HG03025 (cell line): Measurements from ENCODE around the gene RAD51B.

Source experiments
- ATAC-seq: cut with Tn5 transposase; IDR thresholded peaks from one replicate; pipeline ENCODE4 v1.9.1; 2021; ENCODE audit warnings: mild to moderate bottlenecking, moderate library complexity; ENCODE audit not compliant: unreplicated experiment, low FRiP score

The RAD51B gene

DNA sequence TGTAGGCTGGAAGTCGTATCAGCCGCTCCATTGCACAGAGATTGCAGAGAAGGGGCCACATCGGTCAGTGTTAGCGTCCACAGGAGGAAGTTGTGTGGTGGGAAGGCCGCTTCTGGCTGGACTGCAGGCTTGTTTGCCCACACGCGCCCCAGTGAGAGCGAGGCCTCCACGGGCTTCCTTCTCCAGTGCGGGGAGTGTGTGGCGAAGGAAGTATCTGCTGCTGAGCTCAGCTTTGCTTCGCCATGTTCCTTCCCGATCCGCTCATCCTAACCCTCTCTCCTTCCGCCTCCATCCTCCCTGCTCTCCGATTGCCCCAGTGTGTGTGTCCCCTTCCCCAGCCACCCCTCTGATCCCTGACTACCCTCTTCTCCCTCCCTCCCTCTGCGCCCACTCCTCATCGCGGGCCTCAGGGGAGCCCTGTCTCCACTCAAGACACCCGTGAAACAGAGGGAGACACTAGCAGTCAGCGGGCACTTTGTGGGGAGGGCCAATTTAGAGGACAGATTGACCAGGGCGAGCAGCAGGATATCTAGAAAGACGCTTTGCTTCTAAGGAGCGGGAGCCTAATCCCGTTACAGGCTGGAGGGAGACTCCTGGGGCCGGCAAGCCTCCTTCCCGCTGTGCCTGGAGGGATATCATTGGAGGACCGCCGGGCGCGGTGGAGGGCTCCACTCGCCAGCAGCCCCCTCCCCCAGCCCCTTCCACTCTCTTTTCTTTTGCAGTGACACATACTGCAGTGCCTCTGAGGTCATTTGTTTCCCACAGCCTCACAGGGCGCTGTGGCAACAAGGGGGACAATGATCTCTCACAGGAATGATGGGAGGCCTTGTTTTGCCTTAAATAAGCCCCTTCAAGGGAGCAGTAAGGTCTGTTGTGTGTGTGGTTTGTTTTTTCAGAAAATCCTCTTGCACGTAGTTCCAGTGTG lies 544.5 kb downstream of the RAD51B start:
- no peak for ATAC-seq

DNA sequence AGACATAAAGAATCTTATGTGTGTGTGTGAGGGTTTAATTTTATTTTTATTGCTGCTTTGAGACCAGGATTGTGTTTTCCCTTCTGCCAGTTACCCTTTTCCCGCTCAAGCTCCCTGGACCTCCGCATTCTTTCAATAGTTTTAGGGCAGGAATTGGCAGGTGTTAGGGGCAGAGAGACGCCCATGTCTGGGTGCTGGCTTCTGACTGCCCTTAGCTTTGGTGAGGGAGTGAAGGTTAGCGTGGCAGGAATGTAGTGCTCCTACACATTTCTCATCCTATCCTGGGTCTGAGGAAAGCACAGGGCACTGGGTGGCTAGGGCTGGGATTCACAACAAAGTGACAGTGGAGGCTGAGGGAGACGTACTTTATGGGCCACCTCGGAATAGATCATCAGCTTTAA lies 545.2 kb downstream of the RAD51B start:
- ATAC-seq: no peak

DNA sequence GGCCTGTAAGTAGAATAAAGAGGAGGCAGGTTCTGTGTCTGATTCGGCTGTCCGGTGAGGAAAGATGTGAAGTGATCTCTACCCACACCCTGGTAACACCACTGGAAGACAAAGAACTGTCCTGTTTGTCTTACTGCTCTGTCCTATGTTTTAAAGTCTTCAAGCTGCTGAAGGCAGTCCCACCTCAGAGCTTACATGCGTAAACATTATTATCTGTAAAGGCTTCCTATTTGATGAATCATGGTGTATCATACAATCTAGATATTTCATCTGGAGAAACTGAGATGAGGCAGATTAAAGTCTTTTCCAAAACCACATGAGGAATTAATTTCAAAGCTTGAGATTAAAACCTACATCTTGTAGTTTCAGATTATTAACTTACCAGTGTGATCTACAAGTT lies 545.6 kb downstream of the RAD51B start:
- ATAC-seq: no peak

DNA sequence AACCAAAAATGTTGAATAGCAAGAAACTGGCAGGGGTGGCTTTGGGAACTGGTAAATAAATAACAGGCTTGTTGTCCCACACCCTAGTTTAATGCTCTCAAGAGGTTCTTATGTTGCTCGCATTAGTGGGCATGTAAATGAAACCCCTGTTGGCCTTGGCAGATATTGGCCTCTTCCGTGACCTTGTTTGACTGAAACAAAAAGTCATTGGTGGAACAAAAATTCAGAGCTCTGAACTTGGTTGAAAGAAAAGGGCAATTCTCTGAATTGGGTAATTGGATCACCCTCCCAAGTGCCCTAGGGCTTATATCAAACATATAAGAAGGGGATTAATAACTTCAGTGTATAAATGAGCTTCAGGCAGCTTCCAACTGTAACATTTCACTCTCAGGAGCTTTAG lies 547.1 kb downstream of the RAD51B start:
- no peak for ATAC-seq

DNA sequence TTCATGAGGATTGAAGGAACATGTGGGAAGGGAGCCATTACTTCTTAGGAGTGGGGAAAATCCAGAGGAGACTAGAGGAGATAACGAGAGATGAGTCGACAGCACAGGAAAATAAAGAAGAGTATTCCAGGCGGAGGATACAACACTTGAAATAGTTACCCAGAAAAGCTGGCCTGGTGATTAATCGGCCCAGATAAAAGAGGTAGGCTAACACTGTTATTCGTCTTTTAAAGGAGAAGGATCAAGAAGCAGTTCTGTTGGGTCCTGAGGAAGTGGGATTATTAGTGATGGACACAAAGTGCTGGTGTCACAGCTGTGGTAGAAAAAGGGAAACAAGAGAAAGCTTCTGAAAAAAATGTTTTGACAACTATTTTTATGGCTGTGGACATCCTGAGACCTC lies 548.0 kb downstream of the RAD51B start:
- ATAC-seq: no peak

DNA sequence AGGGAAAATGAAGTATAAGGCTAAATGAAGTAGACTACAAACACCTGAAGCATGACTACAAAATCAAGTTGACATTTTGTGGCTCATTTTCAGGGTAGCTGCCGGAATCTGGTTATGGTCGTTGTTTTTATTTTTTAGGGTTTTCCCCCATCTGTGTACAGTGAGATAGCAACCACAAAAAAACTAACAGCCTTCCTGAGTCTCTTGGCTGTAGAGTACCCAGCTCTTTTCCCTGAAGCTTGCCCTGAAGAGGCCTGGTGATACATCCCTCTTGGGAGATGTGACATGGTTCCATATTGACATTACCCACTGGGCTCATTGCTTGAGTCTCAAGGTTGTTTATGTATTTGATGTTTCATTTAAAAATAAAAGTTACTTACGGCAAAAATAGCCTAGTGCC lies 549.3 kb downstream of the RAD51B start:
- ATAC-seq: no peak

DNA sequence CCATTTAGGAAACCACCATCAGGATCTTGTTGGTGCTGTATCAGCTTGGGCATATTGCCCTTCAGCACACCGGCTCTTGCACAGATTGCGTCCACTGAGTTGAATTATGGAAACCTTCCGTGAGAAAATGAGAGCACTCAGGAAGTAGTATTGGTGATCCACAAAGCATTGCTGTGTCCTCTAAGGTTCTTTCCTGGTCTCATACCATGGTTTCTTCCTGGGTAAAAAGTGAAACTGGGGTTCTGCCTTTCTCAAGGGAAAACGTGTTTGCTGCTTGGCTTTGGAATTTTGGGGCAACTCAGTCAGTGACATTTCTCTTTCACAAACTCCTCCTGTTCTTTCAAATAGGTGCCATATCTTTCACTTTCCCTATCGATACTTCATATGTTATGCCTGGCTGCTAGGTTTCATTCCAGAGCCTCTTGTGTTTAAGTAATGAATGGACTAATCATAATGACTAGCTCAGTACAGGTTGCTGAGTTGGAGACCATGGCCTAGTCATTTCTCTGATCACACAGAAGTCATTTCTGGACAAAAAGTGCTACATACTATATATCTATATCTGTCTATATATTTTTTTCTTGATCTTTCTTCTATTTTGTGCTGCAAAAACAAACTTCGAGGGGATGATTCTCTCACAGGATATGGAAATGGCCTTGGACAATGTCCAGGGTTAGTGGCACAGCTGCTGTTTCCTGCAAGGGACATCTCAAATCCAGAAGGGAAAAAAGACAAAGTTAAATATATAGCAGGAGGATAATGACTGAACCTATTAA lies 549.9 kb downstream of the RAD51B start:
- ATAC-seq: no peak

DNA sequence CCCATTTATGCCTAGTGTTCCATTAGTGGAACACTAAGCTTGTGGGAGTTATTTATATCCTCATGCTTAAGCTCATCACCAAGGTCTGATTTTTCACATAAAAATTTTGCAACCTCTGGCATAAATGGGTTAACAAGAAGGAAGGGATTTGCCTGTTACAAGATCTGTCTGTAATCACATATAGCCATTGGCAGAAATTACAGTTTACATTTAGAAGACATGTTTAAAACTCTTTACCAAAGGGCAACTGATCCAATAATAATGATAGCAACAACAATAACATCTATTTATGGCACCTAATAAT lies 550.4 kb downstream of the RAD51B start:
- no peak for ATAC-seq

DNA sequence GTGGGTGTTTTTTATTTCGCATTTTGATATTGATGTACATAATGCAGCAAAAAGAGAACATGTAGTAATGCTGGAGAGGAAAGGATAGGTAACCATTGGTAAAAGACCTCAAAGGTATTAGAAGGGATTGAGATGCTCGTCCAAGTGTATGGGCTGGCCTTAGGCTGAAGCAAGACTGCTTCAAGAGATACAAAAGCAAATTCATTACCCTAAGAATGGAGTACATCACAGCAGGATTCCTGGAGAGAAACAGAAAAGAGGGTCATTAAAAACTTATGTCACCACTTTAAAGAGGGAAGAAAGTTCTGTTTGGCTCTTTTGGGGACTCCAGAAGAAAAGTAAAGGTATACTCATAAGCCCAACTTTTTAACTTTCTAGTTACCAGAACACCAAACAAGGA lies 552.8 kb downstream of the RAD51B start:
- ATAC-seq: no peak

DNA sequence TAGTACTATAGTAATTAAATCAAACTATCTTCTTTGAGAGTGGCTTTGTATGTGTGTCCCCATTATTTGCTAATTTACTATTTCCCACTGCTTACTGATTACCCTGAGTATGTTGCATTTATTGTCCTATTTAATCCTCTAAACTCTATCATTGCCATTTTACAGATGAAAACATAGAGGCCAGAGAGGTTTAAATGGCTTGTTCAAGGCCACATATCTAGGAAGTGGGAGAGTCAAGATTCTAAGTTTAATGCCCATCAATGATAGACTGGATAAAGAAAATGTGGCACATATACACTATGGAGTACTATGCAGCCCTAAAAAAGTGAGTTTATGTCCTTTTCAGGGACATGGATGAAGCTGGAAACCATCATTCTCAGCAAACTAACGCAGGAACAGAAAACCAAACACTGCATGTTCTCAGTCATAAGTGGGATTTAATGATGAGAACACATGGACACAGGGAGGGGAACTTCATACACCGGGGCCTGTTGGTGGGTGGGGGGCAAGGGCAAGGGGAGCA lies 553.6 kb downstream of the RAD51B start:
- ATAC-seq: no peak

DNA sequence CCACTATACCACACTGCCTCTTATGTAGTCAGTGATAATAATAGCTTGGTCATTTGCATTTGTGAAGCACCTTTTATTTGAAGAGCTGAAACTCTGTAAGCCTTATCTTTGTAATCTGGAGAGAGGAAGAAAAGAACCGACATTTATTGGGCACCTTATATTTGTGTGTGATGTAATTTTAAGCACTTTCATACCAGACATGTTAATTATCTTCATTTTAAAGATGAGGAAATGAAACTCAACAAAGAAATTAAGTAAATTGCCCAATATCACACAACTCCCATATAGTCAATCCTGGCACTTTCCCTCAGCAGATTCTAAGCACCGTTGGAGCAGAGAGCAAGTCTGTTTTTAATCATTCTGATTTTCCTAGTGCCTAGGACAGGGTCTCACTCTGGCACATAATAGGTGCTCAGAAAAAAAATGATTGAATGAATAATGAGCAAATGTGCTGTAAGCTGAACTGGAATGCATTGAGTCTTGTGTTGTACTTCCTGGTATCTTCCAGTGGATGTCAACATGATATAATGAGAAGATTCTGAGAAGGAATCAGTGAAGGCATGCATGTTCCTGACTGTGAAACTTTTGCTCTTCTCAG lies 554.4 kb downstream of the RAD51B start:
- ATAC-seq: no peak

DNA sequence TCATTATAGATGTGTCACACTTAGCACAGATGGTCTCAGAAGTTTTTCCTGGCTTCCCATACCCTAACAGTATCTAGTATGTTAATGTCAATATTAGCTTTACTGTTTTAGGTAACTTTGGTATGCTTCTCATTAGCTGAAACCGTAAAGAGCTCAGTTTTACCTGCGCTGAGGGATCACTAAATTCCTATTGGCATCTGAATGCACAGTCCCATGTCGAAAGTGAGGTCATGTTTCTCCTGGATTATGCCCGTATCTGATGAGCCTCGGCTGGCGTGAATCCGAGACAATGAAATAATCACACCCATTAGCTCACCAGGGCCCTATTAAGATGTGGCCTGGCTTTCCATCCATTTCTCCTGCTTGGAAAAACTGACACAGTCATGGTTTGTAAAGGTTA lies 555.1 kb downstream of the RAD51B start:
- ATAC-seq: no peak

DNA sequence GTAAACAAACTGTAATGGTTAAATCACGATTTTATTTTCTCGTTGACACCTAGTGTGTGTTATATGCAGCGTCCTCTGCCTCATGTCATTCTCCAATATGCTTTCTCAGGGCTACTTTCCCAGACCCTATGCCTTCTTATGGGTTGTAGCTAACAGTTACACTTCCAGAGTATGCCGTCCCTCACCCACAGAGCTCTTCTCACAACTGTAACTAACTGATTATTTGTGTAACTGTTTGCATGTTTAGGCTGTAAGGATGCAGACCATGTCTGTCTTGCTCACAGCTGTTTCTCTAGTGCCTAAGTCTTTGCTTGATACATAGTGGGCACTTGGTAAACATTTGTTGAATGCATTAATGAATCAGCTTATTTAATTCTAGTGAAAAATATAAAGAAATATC lies 555.8 kb downstream of the RAD51B start:
- ATAC-seq: no peak

DNA sequence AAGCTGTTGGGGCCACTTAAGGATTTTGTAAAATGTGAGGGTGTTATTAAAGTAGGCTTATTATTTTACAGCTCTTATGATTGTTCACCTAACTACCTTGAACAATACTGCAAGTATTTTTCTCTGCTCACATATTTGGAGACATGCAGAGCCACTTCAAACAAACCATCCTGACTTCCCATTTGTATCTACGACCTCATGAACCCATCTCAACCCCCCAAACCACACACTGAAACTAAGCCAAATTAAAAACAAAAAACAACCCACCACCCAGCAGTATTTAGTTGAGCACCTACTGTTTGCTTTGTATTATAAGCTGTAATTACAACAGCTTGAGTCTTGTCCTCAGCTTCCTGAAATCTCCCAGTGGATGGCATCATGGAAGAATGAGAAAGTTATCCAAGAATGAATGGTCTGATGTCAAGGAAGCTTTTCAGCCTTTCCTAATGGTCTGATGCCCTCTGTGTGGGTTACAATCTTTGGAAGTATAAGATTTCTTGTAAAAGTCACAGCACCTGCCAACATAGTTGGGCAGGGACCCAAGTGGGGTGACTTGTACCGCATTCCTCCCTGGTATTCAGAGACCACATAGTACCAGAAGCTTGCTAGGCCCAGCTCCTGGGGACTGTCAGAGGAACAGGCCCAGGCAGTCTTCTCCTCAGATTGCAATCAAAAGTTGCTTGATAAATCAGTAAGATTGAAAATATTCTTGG lies 556.6 kb downstream of the RAD51B start:
- ATAC-seq: no peak

DNA sequence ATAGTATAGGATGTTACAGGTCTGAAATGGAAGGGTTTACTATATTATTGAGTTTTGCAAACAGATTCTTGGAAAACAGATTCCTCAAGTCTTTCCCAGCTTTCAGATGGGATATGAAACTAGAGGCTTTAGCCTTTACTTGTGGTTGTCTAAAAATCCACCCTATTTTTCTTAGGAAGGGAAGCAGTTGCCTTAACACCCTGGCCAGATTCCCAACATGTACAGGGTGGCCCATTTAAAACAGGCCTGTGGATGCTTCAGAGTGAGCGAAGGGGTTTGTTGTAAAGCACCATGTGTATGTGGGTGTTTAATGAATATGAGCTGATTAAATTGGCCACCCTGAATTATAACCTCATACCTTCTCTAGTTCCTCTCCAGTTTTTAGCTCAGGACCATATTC lies 557.4 kb downstream of the RAD51B start:
- no peak for ATAC-seq

DNA sequence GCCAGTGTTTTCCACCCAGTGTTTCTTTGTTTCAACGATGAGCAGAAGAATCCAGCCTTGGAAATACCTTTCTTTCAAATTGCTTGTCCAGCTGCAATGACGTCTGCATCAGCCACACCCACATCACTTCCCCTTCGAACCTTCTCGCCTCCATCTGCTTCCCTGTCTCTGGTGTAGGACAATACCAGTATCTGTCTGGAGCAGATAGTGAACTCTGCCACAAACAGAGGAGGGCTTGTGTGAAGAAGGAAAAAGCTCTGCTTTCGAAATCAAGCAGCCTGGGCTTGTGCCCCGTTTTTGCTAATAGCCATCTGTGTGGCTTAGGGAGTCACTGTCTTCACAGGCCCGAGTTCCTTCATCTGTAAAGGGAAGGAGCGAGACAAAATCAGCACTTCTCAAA lies 557.9 kb downstream of the RAD51B start:
- ATAC-seq: no peak

DNA sequence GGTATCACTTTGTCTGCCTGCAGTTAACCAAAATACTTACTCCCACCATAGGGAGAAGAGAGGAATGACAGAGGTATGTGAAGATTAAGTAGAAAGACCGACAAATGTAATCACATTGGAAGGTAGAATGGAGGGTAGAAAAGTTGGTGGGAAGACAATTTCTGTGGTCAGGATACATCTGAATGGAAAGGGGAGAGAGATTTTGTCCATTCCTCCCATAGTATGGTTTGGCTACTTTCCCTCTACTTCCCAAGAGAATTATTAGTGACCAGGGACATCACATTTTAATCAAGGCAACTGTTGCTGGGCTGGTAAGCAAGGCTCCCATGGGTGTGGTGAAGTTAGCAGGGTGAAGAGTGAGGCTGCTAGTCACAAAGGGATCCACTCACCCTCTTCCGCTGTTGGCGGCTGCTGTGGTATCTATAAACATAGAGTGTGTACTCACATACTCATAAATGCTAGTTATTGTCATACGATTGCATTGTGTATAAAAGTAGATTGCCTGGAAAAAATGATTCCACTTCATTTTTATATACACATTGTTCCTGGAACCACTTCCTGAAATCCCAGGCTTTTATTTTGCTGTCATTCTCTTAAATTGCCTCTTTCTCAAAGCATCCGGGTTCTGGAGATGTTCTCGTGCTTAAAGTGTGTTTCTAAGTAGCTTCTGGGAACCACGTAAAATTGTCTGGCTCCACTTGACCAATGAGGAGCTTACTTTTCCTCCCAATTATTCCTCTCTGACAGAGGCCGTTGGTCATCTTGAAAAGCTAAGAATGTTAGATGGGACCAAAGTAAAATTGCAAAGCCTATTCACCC lies 560.1 kb downstream of the RAD51B start:
- ATAC-seq: no peak

DNA sequence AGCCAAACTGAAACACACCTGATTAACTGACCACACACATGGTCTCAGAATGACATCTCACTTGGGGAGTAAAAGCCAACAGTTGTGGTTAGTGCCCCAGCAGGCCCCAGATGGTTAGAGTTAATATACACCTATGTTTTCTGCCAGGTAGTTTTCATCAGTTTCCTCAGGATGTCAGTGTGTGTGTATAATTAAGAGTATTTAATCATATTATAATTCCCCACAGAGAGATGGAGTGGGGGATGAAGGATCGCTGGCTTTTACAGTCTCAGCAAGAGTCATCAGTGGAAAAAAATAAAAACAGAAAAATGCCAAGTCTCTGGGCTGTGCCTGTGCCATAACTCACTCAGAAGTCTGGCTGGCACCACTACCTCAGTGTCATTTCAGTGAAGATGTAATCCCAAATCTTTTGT lies 560.8 kb downstream of the RAD51B start:
- no peak for ATAC-seq

DNA sequence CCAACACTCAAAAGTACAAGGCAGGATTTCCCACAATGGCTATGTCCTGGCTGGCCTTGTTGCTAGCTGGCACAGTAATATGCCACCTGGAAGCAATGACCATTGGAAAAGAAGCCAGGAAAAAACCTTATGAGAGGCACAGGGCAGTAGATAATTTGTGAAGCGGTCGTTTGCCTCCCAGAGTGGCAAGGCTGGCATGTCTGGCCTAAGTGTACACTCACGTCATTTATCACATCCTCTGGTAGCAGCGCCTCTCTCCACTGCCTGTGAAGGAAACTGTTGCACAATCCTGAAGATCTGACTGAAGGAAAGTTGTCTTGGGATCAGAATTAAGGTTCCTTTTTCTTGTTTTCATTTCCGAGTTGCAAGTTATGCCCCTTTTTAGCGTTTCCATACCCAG lies 564.8 kb downstream of the RAD51B start:
- no peak for ATAC-seq

DNA sequence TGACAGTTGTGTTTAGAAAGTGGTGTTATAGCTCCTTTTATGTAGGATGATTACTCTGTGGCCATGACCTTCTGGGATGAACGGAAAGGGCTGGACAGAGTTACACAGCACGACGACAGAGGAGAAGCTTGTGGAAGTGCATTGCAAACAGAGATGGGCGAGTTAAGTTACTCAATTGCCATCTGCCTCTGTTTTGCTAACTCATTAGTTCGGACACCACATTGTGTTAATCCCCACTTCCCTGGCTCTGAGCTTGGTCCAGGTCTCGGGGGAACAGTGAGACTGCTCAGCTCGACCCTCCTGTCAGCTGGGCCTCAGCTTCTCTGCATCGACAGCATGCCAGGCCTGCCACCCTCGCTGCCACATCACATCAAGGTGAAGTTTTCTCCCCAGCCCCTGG lies 565.3 kb downstream of the RAD51B start:
- no peak for ATAC-seq
